ENCODE results near the gene AP4S1. TPM values are rescaled to one million over a fixed set of nuclear protein-coding genes. Genes with fewer than 3 reads are reported as not detected.
"Not testable (repeated sequence)": the region's sequence is repeated elsewhere in the genome, so short reads cannot be mapped to it uniquely, and the experiment has no call there.

The AP4S1 gene
- total RNA-seq, 2 experiments from 2014 or later, result 4.0 to 5.9 TPM

- ChIA-PET CTCF (interaction anchor here (1.1 to 1.4 kb wide), 2 partner anchors 11 to 14 kb away, joined by 6 read pairs; no protein-coding TSS in a partner anchor), POLR2A (interaction anchor here (0.6 kb wide), 1 partner anchor 24 kb away, joined by 5 read pairs; no protein-coding TSS in a partner anchor)
- Mint-ChIP-seq H3K27ac (peak overlapping the region; percentile 85), H3K9me3 (ENCODE audit: low read depth) (peaks cover 7% of the 10 kb centered on the region), H3K27me3 (no peaks in the 10 kb centered on the region), H3K4me3 (peak overlapping the region; percentile 38), H3K36me3 (ENCODE audit: low read depth) (peaks cover 30% of the 10 kb centered on the region), H3K4me1 (peaks cover 43% of the 10 kb centered on the region)
- intact Hi-C loops (cut with DNase I, micrococcal nuclease), result loop anchor here (1.0 to 10.0 kb wide), 4 partner anchors 31 to 426 kb away; partner anchors contain the start of genes HECTD1 (in 2 of the 2), STRN3 (in 2 of the 2) and AP4S1 (in 1 of the 2)
- ATAC-seq, result peak; percentile 61
- DNase-seq, result no peak
These were observed 30.5 kb upstream of the AP4S1 start for GRCh38 chr14:30994681-30995620.

- CTCF ChIA-PET, result interaction anchor here (1.1 to 1.4 kb wide), 2 partner anchors 12 to 15 kb away, joined by 6 read pairs; no protein-coding TSS in a partner anchor
- Mint-ChIP-seq H3K9me3 (ENCODE audit: low read depth) (peaks cover 7% of the 10 kb centered on the region), H3K27ac (no peak overlapping the region), H3K4me3 (no peak overlapping the region), H3K36me3 (ENCODE audit: low read depth) (peaks cover 35% of the 10 kb centered on the region), H3K27me3 (no peaks in the 10 kb centered on the region), H3K4me1 (peaks cover 43% of the 10 kb centered on the region)
- no peak for ATAC-seq
- no peak for DNase-seq
- POLR2A ChIA-PET, result no interaction called here
- intact Hi-C loops (cut with DNase I, micrococcal nuclease), result loop anchor here (1.0 to 10.0 kb wide), 2 partner anchors 31 to 209 kb away; partner anchors contain the start of genes HECTD1 (in 2 of the 2) and STRN3 (in 1 of the 2)
These were observed 29.8 kb upstream of the AP4S1 start for GRCh38 chr14:30995689-30996088.

- H3K27ac Mint-ChIP-seq, result no peak overlapping the region
- CTCF ChIA-PET, result interaction anchor here (0.7 kb wide), 1 partner anchor 221 kb away, joined by 4 read pairs; no protein-coding TSS in a partner anchor
- ATAC-seq, result no peak
- DNase-seq, result no peak
- H3K36me3 Mint-ChIP-seq (ENCODE audit: low read depth), result peaks cover 44% of the 10 kb centered on the region
- no peak overlapping the region for H3K4me3 Mint-ChIP-seq
- POLR2A ChIA-PET, result no interaction called here
- intact Hi-C loops (cut with DNase I, micrococcal nuclease), result loop anchor here (10.0 kb wide), 1 partner anchor 208 kb away; the partner anchor contains the start of gene HECTD1 (in 2 of the 2)
- peaks cover 39% of the 10 kb centered on the region for H3K4me1 Mint-ChIP-seq
- peaks cover 7% of the 10 kb centered on the region for H3K9me3 Mint-ChIP-seq (ENCODE audit: low read depth)
- H3K27me3 Mint-ChIP-seq, result no peaks in the 10 kb centered on the region
These were observed 28.4 kb upstream of the AP4S1 start for GRCh38 chr14:30996892-30997659.

- no peak for DNase-seq
- CTCF ChIA-PET, result interaction anchor here (0.7 to 1.5 kb wide), 2 partner anchors 17 to 222 kb away, joined by 3 to 4 read pairs; no protein-coding TSS in a partner anchor
- Mint-ChIP-seq H3K36me3 (ENCODE audit: low read depth) (peaks cover 48% of the 10 kb centered on the region), H3K4me1 (peaks cover 35% of the 10 kb centered on the region), H3K4me3 (no peak overlapping the region), H3K27ac (no peak overlapping the region), H3K9me3 (ENCODE audit: low read depth) (peaks cover 7% of the 10 kb centered on the region), H3K27me3 (no peaks in the 10 kb centered on the region)
- ATAC-seq, result no peak
- intact Hi-C loops (cut with DNase I, micrococcal nuclease), result loop anchor here (10.0 kb wide), 1 partner anchor 207 kb away; the partner anchor contains the start of gene HECTD1 (in 2 of the 2)
- POLR2A ChIA-PET, result no interaction called here
These were observed 27.2 kb upstream of the AP4S1 start for GRCh38 chr14:30998100-30998706.

- peaks cover 51% of the 10 kb centered on the region for H3K36me3 Mint-ChIP-seq (ENCODE audit: low read depth)
- peaks cover 32% of the 10 kb centered on the region for H3K4me1 Mint-ChIP-seq
- no peak overlapping the region for H3K4me3 Mint-ChIP-seq
- H3K27me3 Mint-ChIP-seq, result no peaks in the 10 kb centered on the region
- CTCF ChIA-PET, result interaction anchor here (0.6 to 1.5 kb wide), 2 partner anchors 18 to 71 kb away, joined by 3 read pairs; no protein-coding TSS in a partner anchor
- intact Hi-C loops (cut with DNase I, micrococcal nuclease), result loop anchor here (10.0 kb wide), 1 partner anchor 206 kb away; the partner anchor contains the start of gene HECTD1 (in 2 of the 2)
- no peak for DNase-seq
- POLR2A ChIA-PET, result no interaction called here
- peaks cover 7% of the 10 kb centered on the region for H3K9me3 Mint-ChIP-seq (ENCODE audit: low read depth)
- H3K27ac Mint-ChIP-seq, result no peak overlapping the region
- no peak for ATAC-seq
These were observed 26.2 kb upstream of the AP4S1 start for GRCh38 chr14:30999038-30999773.

GRCh38 chr14:31000629-31001338 is 24.7 kb upstream of the AP4S1 start:
- no peak overlapping the region for H3K4me3 Mint-ChIP-seq

GRCh38 chr14:31001339-31001658 is 24.1 kb upstream of the AP4S1 start:
- peak overlapping the region; percentile 10 for H3K27ac Mint-ChIP-seq
- H3K36me3 Mint-ChIP-seq (ENCODE audit: low read depth), result peaks cover 56% of the 10 kb centered on the region
- H3K4me1 Mint-ChIP-seq, result peaks cover 15% of the 10 kb centered on the region
- ATAC-seq, result no peak
- intact Hi-C loops (cut with DNase I, micrococcal nuclease), result no loop called here
- ChIA-PET POLR2A (no interaction called here), CTCF (no interaction called here)
- H3K9me3 Mint-ChIP-seq (ENCODE audit: low read depth), result peaks cover 7% of the 10 kb centered on the region
- no peaks in the 10 kb centered on the region for H3K27me3 Mint-ChIP-seq
- no peak overlapping the region for H3K4me3 Mint-ChIP-seq
- DNase-seq, result no peak

More at GRCh38 chr14:31000629-31001338, 24.7 kb upstream of the AP4S1 start:
- peaks cover 56% of the 10 kb centered on the region for H3K36me3 Mint-ChIP-seq (ENCODE audit: low read depth)
- DNase-seq (no peak), ATAC-seq (no peak)
- H3K27ac Mint-ChIP-seq, result no peak overlapping the region
- ChIA-PET CTCF (no interaction called here), POLR2A (no interaction called here)
- intact Hi-C loops (cut with DNase I, micrococcal nuclease), result no loop called here
- H3K4me1 Mint-ChIP-seq, result peaks cover 20% of the 10 kb centered on the region
- H3K27me3 Mint-ChIP-seq, result no peaks in the 10 kb centered on the region
- H3K9me3 Mint-ChIP-seq (ENCODE audit: low read depth), result peaks cover 7% of the 10 kb centered on the region

- H3K27ac Mint-ChIP-seq, result no peak overlapping the region
- intact Hi-C loops (cut with DNase I, micrococcal nuclease), result no loop called here
- CTCF ChIA-PET, result no interaction called here
- H3K4me1 Mint-ChIP-seq, result peaks cover 10% of the 10 kb centered on the region
- H3K4me3 Mint-ChIP-seq, result no peak overlapping the region
- ATAC-seq (no peak), DNase-seq (no peak)
- POLR2A ChIA-PET, result no interaction called here
- no peaks in the 10 kb centered on the region for H3K27me3 Mint-ChIP-seq
- peaks cover 49% of the 10 kb centered on the region for H3K36me3 Mint-ChIP-seq (ENCODE audit: low read depth)
- H3K9me3 Mint-ChIP-seq (ENCODE audit: low read depth), result peaks cover 7% of the 10 kb centered on the region
These were observed 22.2 kb upstream of the AP4S1 start for GRCh38 chr14:31003284-31003683.

- peaks cover 10% of the 10 kb centered on the region for H3K4me1 Mint-ChIP-seq
- H3K36me3 Mint-ChIP-seq (ENCODE audit: low read depth), result peaks cover 43% of the 10 kb centered on the region
- DNase-seq; intact Hi-C loops (cut with DNase I, micrococcal nuclease); CTCF ChIA-PET; H3K27ac Mint-ChIP-seq; H3K9me3 Mint-ChIP-seq (ENCODE audit: low read depth); H3K27me3 Mint-ChIP-seq; ATAC-seq; H3K4me3 Mint-ChIP-seq: not testable (repeated sequence)
- POLR2A ChIA-PET, result interaction anchor here (0.6 kb wide), 2 partner anchors 57 to 254 kb away, joined by 3 to 9 read pairs; no protein-coding TSS in a partner anchor
These were observed 21.4 kb upstream of the AP4S1 start for GRCh38 chr14:31004007-31004406.

- Mint-ChIP-seq H3K36me3 (ENCODE audit: low read depth) (peaks cover 20% of the 10 kb centered on the region), H3K27me3 (no peaks in the 10 kb centered on the region), H3K4me3 (no peak overlapping the region), H3K27ac (no peak overlapping the region), H3K4me1 (peaks cover 8% of the 10 kb centered on the region), H3K9me3 (ENCODE audit: low read depth) (no peaks in the 10 kb centered on the region)
- DNase-seq (no peak), ATAC-seq (no peak)
- ChIA-PET POLR2A (no interaction called here), CTCF (no interaction called here)
- intact Hi-C loops (cut with DNase I, micrococcal nuclease), result no loop called here
These were observed 18.7 kb upstream of the AP4S1 start for GRCh38 chr14:31006703-31007102.

All from activated CD4-positive, alpha-beta T cell treated with anti-CD3 and anti-CD28 coated beads for 36 hours (primary cell).